Lower lobe of right lung (tissue), 2 donors: ENCODE results near the gene TCHHL1. TPM values are rescaled to one million over a fixed set of nuclear protein-coding genes. Genes with fewer than 3 reads are reported as not detected.

Source experiments
- ATAC-seq, 2 donors: fragments of 200-7000 bp; cut with Tn5 transposase; one replicate each; pipeline ENCODE4 v1.9.1; 2020 to 2022; ENCODE audit warnings: mild to moderate bottlenecking in 2 of 2, moderate library complexity in 2 of 2
- DNase-seq: peaks from one replicate; pipeline ENCODE4 v3.0.0-alpha.2; 2020
- H3K27ac ChIP-seq: fragments of 200-600 bp; one replicate; pipeline ENCODE4 v1.8.0; 2022
- H3K27me3 ChIP-seq: fragments of 200-600 bp; one replicate; pipeline ENCODE4 v1.8.0; 2022; ENCODE audit warnings: low read depth
- H3K36me3 ChIP-seq: fragments of 200-600 bp; one replicate; pipeline ENCODE4 v1.8.0; 2022; ENCODE audit warnings: mild to moderate bottlenecking
- H3K4me1 ChIP-seq: fragments of 200-600 bp; one replicate; pipeline ENCODE4 v1.8.0; 2022
- H3K4me3 ChIP-seq: fragments of 200-600 bp; one replicate; pipeline ENCODE4 v1.8.0; 2022; ENCODE audit warnings: mild to moderate bottlenecking
- H3K9me3 ChIP-seq: fragments of 200-600 bp; one replicate; pipeline ENCODE4 v1.8.0; 2022
- CTCF ChIP-seq: fragments of 200-600 bp; IDR thresholded peaks from one replicate; pipeline ENCODE4 v1.8.0; 2022; ENCODE audit warnings: antibody characterized with exemption, mild to moderate bottlenecking
- intact Hi-C: fragments of 100-400 bp; cut with DNase I; formaldehyde crosslinking; loops from one replicate; pipeline ENCODE4 v1.11.0; 2022
- total RNA-seq: library from RNA; stranded (reverse); fragmentation: NEBNext Ultra II Directional; extraction: Animal tissue kit (Norgen Biotek cat#: 25700); gene quantifications from one replicate; pipeline ENCODE4 v1.2.1, GENCODE V29; 2021
- donor health status: DM: no; HTN: yes; CAD: no; lungs with severe emphysema.

TCHHL1 gene
- total RNA-seq, 1 donor from 2014 or later, result not detected

DNA sequence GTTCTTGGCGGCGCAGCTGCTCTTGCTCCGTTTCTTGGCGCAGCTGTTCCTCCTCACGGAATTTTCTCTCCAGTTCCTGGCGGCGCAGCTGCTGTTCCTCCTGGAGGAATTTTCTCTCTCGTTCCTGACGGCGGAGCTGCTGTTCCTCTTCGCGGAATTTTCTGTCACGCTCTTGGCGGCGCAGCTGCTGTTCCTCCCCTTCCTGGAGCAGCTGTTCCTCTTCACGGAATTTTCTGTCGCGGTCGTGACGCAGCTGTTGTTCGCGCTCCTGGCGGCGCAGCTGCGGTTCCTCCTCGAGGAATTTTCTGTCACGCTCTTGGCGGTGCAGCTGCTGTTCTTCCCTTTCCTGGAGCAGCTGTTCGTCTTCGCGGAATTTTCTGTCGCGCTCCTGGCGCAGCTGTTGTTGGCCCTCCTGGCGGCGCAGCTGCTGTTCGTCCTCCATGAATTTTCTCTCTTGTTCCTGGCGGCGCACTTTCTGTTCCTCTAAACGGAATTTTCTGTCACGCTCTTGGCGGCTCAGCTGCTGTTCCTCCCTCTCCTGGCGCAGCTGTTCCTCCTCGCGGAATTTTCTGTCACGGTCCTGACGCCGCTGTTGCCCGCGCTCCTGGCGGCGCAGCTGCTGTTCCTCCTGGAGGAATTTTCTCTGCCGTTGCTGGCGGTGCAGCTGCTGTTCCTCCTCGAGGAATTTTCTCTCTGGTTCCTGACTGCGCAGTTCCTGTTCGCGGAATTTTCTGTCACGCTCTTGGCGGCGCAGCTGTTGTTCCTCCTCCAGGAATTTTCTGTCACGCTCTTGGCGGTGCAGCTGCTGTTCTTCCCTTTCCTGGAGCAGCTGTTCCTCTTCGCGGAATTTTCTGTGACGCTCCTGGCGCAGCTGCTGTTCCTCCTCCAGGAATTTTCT is 19.4 kb upstream of the TCHHL1 start:
- no peak for TF ChIP-seq CTCF
- Histone ChIP-seq H3K9me3 (peaks cover 7% of the 10 kb centered on the region), H3K36me3 (no peaks in the 10 kb centered on the region), H3K27ac (no peak overlapping the region), H3K4me3 (peak overlapping the region; percentile 61), H3K4me1 (peaks cover 50% of the 10 kb centered on the region), H3K27me3 (peaks cover 88% of the 10 kb centered on the region)
- intact Hi-C loops, result no loop called here
- ATAC-seq, result no peak
- DNase-seq, result no peak

- no peak overlapping the region for H3K27ac ChIP-seq
- ATAC-seq (no peak), DNase-seq (no peak)
- H3K27me3 ChIP-seq, result peaks cover 87% of the 10 kb centered on the region
- peak overlapping the region; percentile 61 for H3K4me3 ChIP-seq
- TF ChIP-seq CTCF, result no peak
- no peaks in the 10 kb centered on the region for H3K36me3 ChIP-seq
- intact Hi-C loops, result no loop called here
- H3K9me3 ChIP-seq, result peaks cover 7% of the 10 kb centered on the region
- peaks cover 43% of the 10 kb centered on the region for H3K4me1 ChIP-seq
Measured at GRCh38 chr1:152107031-152107983, 18.4 kb upstream of the TCHHL1 start.

- ATAC-seq (no peak), DNase-seq (no peak)
- Histone ChIP-seq H3K4me1 (peaks cover 19% of the 10 kb centered on the region), H3K27ac (no peak overlapping the region), H3K27me3 (peaks cover 79% of the 10 kb centered on the region), H3K9me3 (peaks cover 7% of the 10 kb centered on the region), H3K4me3 (no peak overlapping the region), H3K36me3 (no peaks in the 10 kb centered on the region)
- intact Hi-C loops, result no loop called here
- TF ChIP-seq CTCF, result no peak
Measured at GRCh38 chr1:152104854-152105253, 16.0 kb upstream of the TCHHL1 start.

DNA sequence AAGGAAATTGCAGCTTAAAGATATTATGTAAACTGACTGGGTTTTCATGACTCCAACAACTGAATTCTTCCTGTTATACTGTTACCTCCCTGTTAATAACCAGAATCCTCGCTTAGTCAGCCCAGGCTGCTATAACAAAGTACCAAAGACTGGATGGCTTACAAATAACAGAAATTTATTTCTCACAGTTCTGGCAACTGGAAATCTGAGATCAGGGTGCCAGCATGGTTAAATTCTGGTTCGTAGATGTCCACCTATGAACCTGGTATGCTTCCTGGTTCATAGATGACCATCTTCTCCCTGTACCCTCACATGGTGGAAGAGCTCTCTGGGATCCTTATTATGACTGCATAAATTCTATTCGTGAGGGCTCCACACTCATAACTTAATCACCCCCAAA is 8.1 kb upstream of the TCHHL1 start:
- no peak for TF ChIP-seq CTCF
- ATAC-seq (no peak), DNase-seq (no peak)
- Histone ChIP-seq H3K4me1 (no peaks in the 10 kb centered on the region), H3K4me3 (no peak overlapping the region), H3K27ac (no peak overlapping the region), H3K36me3 (no peaks in the 10 kb centered on the region), H3K27me3 (peaks cover 12% of the 10 kb centered on the region), H3K9me3 (peaks cover 6% of the 10 kb centered on the region)
- intact Hi-C loops, result no loop called here

DNA sequence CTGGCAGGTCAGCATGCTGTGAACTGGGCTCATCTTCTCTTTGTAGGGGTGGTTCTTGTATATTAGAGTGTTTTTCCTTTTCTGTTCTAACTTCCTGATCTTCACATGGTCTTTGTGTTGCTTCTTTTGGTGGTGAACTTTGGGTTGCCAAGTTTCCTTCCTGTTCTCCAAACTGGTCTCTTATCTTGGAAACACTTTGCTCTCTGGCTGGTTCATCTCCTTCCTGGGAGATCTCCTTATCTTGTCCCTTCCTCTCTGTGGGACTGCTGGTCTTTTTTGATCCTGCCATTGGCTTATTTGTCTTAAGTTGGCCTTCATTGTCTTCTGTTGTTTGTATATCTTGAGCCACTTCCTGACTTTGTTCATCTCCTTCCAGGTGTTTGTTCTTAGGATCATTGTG is 2.1 kb downstream of the TCHHL1 start:
- no peak overlapping the region for H3K4me3 ChIP-seq
- DNase-seq (no peak), ATAC-seq (no peak)
- H3K4me1 ChIP-seq, result no peaks in the 10 kb centered on the region
- no peaks in the 10 kb centered on the region for H3K36me3 ChIP-seq
- H3K27ac ChIP-seq, result no peak overlapping the region
- no peaks in the 10 kb centered on the region for H3K27me3 ChIP-seq
- intact Hi-C loops, result no loop called here
- TF ChIP-seq CTCF, result no peak
- no peaks in the 10 kb centered on the region for H3K9me3 ChIP-seq
